GM12892 (cell line): ENCODE data around the gene SDHAF2.
"Not testable (repeated sequence)": the region's sequence is repeated elsewhere in the genome, so short reads cannot be mapped to it uniquely, and the experiment has no call there.

ENCODE experiments used
- DNase-seq: peaks from one replicate; pipeline ENCODE4 v3.0.0; 2011; ENCODE audit not compliant: insufficient read length
- FAIRE-seq: peaks from 2 replicates; lab custom pipeline; 2011; peaks lifted over from hg19 to GRCh38; lab: Jason Lieb, UNC
- POLR2A ChIP-seq: IDR thresholded peaks from 2 replicates; pipeline ENCODE4 v1.6.1; 2011; ENCODE audit warnings: low read depth, low read length, control low read depth
- POLR2AphosphoS5 ChIP-seq: IDR thresholded peaks from 2 replicates; pipeline ENCODE4 v1.6.1; 2011; ENCODE audit warnings: low read depth, low read length, control low read depth
- TAF1 ChIP-seq: IDR thresholded peaks from 2 replicates; pipeline ENCODE4 v1.6.1; 2011; ENCODE audit warnings: low read depth, mild to moderate bottlenecking, control low read depth, low read length, borderline replicate concordance

Gene SDHAF2

DNA sequence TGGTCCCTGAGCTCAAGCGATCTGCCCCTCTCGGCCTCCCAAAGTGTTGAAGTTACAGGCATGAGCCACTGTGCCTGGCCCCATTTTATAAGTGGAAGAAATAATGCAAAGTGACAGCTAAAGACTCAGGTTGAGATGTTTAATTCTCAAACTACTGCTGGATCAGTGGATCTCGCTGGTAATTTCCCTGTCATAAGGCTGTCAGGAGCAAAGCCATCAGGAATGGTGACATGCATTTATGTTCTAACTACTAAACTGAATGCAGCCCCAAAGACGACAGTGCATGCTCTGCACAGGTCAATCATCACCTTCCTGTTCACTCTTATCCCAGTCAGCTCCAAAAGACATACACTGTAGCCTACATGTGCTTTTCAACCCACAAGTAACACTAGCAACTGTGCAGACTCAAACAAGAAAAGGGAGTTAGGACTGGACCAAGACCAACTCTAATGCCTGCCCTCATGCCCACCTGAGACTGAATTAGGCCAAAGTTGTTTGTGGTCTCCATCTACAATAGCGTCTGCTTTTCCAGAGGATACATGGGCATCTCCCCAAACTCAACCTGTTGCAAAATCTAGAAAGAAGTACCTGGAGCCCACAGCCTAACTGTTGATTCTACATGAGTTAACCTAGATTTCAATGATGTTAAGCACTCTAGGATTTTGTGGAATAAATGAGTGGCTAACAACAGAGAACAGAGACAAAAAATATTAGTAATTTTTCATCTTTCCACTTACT, 22.8 kb upstream of the SDHAF2 start:
- DNase-seq: no peak
- no peak for TF ChIP-seq POLR2AphosphoS5
- TF ChIP-seq TAF1: no peak
- no peak for TF ChIP-seq POLR2A
- no peak for FAIRE-seq

DNA sequence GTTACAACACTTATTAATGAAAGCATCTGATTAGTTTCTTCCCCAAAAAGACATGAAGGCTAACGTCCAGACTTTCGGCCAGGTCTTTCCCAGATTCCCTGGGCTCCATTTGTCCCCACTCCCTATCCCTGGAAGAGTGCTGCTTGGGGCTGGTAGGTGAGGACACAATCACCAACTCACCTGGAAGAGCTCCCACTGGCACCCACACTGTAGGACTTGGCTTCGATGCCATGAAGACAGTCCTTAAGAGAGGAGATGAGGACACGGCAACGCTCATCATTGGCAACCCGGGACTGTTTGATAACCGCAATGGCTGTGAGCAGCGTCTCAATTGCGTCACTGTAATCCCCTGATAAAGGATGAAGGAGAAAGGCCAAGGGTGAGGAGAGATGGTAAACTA, 18.3 kb upstream of the SDHAF2 start:
- TF ChIP-seq POLR2AphosphoS5: 0 out of 2 replicates have a peak, but pooled peaks have one; percentile 29
- TF ChIP-seq POLR2A: no peak; the same call in 1 of the 2 replicates
- TF ChIP-seq TAF1: no peak
- FAIRE-seq (no peak), DNase-seq (no peak)

DNA sequence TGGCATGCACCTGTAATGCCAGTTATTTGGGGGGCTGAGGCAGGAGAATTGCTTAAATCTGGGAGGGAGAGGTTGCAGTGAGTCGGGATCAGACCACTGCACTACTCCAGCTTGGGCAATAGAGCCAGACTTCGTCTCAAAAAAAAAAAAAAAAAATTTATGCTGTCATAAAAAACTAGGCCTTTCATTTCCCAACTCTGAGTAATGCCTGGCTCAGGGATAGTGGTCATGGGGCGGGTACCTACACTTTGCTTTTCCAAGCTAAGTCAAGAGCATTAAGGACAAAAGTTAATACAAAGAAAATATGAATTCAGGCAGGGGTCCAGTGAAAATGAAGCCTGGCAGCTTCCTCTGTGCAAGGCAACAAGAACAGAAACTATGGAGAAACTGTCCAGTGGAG, 16.4 kb upstream of the SDHAF2 start:
- TF ChIP-seq POLR2A (no peak), POLR2AphosphoS5 (no peak), TAF1 (no peak)
- FAIRE-seq: no peak
- no peak for DNase-seq

DNA sequence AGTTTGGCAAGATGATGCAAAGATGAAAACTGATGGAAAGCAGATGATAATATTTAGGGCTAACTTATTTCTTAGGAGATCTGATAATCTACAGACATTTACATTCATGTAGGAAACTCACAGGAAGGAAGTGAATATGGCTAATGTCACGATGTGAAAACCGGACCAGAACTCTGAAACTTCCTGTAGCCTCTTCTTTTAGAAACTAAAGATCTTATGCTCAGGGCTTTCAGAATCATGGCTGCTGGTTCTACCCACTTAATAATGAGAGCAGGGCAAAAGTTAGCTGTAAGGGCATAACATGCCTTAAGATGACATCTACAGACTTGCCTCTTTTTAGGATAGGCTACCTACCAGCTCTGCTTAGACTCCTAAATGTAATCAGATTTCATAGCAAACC, 15.4 kb upstream of the SDHAF2 start:
- DNase-seq (no peak), FAIRE-seq (no peak)
- TF ChIP-seq TAF1 (no peak), POLR2AphosphoS5 (no peak)

GRCh38 chr11:61415381-61415780, 14.5 kb upstream of the SDHAF2 start:
- FAIRE-seq (no peak), DNase-seq (no peak)
- TF ChIP-seq POLR2AphosphoS5: no peak
- TF ChIP-seq POLR2A: no peak
- no peak for TF ChIP-seq TAF1

DNA sequence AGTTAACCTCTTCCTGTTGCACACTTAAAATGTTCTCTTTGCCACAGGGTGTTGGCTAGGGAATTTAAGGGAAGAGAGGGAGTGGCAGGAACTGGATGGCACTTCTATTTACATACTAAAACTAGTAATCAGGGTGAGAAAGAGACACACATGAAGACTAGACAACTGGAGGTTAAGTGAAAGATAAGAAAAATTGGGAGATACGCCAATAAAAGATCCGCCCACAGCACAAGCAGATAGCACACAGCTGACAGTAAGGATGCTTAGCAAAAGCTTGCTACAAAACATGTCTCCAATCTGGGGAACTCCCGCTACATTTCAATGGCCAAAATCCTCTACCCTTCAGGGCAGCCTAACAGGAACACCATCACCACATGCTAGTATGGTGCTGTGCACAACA, 13.0 kb upstream of the SDHAF2 start:
- FAIRE-seq (no peak), DNase-seq (no peak)
- TF ChIP-seq TAF1: no peak
- no peak for TF ChIP-seq POLR2A
- no peak for TF ChIP-seq POLR2AphosphoS5

DNA sequence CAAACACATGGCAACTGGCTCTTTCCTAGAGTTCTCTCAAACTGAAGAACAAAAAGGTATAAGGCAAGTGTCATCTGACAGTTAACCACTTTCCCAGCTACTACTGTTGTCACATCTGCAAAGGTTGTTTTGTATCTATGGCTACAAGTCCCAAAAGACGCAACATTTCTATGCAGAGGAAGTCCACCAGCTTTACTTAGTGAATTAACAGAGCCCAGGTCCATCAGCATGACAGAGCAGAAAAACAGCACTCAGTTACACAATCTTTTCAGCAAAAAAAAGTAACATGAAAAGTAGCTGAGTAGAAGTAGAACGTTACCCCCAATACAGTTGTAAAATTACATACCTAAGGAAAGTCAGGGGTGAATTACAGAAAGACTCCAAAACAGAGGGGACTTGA, 12.3 kb upstream of the SDHAF2 start:
- FAIRE-seq: no peak
- TF ChIP-seq TAF1 (no peak), POLR2AphosphoS5 (no peak), POLR2A (no peak)

DNA sequence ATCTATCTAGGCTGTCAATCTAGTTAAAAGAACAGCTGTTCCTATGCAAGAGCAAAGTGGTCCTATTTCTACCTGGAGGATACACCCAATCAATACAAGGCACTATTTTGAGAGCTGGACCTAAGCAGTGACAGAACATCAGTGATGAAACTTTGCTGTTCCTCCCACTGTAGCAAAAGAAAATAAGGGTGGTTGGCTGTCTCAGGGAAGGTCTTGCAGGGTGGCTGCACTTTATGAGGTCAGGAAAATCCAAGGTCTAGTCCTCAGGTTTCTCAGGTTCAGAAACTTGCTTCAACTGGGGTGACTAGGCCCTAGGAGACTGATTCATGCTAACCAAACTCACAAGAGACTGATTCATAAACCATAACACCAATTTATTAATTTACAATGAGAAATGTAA, 11.8 kb upstream of the SDHAF2 start:
- TF ChIP-seq POLR2AphosphoS5 (no peak), POLR2A (no peak), TAF1 (no peak)
- no peak for FAIRE-seq
- no peak for DNase-seq

More for the DNA sequence above, 12.3 kb upstream of the SDHAF2 start:
- DNase-seq: no peak

GRCh38 chr11:61422226-61422625, 7.7 kb upstream of the SDHAF2 start:
- FAIRE-seq (no peak), DNase-seq (no peak)
- TF ChIP-seq TAF1: no peak
- TF ChIP-seq POLR2AphosphoS5: no peak
- TF ChIP-seq POLR2A: no peak

DNA sequence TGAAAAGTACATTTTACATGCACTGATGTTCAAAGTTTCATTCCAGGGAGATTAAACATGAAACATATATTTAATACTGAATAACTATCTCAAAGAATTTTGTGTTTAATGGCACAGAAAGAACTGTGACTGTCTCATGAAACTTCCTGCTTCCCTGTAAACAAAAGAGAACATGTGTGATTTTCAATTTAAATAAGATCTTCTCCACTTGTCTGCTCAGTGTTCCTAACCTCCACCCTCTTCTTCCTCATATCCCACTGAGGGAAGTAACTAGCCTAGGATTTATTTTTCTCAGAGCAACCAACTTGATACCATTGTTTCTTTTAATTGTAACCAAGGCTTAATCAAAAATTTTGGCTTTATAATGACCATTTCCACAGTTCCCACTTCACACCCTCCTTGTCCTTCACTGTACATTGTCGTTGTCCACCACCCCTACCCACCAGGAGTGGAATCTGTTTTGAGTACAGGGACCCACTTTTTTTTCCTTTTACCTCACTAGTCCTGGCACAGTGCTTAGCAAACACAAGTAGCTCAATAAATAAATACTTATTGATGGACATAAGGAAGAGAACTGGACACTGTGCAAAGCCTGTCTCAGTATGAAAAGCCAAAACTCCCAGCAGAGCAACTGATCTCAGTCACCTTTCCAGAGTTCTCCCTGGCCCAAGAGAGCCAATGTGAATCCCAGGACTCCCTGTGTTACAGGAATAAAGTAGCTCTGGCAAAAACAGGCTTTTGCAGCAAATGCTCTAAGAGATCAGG, 4.4 kb upstream of the SDHAF2 start:
- DNase-seq: no peak
- FAIRE-seq: no peak
- TF ChIP-seq POLR2A (no peak), POLR2AphosphoS5 (no peak), TAF1 (no peak)

GRCh38 chr11:61429346-61429690, 606 bp upstream of the SDHAF2 start:
- FAIRE-seq (no peak), DNase-seq (peak; percentile 67)
- TF ChIP-seq TAF1: no peak
- TF ChIP-seq POLR2AphosphoS5: no peak
- no peak; the same call in 1 of the 2 replicates for TF ChIP-seq POLR2A

DNA sequence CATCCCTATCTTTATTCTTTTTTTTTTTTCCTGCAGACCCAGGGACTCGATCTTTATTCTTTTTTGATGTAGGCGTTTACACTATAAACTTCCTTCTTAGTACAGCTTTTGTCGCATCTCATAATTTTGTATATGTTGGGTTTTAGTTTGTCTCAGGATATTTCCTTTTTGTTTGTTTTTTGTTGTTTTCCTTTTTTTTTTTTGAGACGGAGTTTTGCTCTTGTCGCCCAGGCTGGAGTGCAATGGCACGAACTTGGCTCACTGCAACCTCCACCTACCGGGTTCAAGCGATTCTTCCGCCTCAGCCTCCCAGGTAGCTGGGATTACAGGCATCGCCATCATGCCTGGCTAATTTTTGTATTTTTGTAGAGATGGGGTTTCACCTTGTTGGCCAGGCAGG, 915 bp downstream of the SDHAF2 start:
- FAIRE-seq: peak; percentile 14
- DNase-seq: not testable (repeated sequence)
